Adrenal gland (tissue), 12 donors: ENCODE results near the gene EEF1E1. TPM values are rescaled to one million over a fixed set of nuclear protein-coding genes. Genes with fewer than 3 reads are reported as not detected.

Experiments used
- DNase-seq, 7 donors: peaks; one replicate each; pipeline ENCODE4 v3.0.0-alpha.2; 2019 to 2020
- H3K27ac ChIP-seq, 5 donors: fragments of 200-600 bp; sonication (generic) in 4 of 5; 1 replicate in 3 of 5; 2 replicates in 2 of 5; pipeline versions ENCODE4 v1.5.1 to v1.8.0; 2016 to 2020; ENCODE audit warnings: mild to moderate bottlenecking in 1 of 5
- H3K27me3 ChIP-seq: fragments of 200-600 bp; 2 replicates; pipeline ENCODE4 v1.8.0; 2021
- H3K36me3 ChIP-seq, 2 donors: fragments of 200-600 bp; replicated peaks in 1 of 2; 1 replicate in 1 of 2; 2 replicates in 1 of 2; pipeline versions ENCODE4 v1.5.1 to v1.8.0; 2018 to 2022
- H3K4me1 ChIP-seq, 2 donors: fragments of 200-600 bp; replicated peaks in 1 of 2; 1 replicate in 1 of 2; 2 replicates in 1 of 2; pipeline versions ENCODE4 v1.5.1 to v1.8.0; 2018 to 2021
- H3K4me3 ChIP-seq, 4 donors: fragments of 200-600 bp; sonication (generic) in 3 of 4; one replicate each; pipeline ENCODE4 v1.5.1; 2016 to 2018
- H3K9me3 ChIP-seq, 3 donors: fragments of 200-600 bp; sonication (generic) in 1 of 3; replicated peaks in 1 of 3; 1 replicate in 2 of 3; 2 replicates in 1 of 3; pipeline versions ENCODE4 v1.5.1 to v1.8.0; 2016 to 2021
- CTCF ChIP-seq, 6 experiments: fragments of 450-650 bp in 4 of 6; fragments of 200-600 bp in 2 of 6; sonication (generic) in 1 of 6; IDR thresholded peaks; 1 replicate in 5 of 6; 2 replicates in 1 of 6; pipeline versions ENCODE4 v1.5.1 to v1.8.0; 2016 to 2021; ENCODE audit warnings: antibody characterized with exemption in 6 of 6, mild to moderate bottlenecking in 2 of 6, moderate library complexity in 1 of 6
- POLR2A ChIP-seq, 2 donors: fragments of 450-650 bp; IDR thresholded peaks; one replicate each; pipeline ENCODE4 v1.6.1; 2017; ENCODE audit warnings: antibody characterized with exemption in 2 of 2, mild to moderate bottlenecking in 2 of 2, moderate library complexity in 1 of 2
- WGBS, 4 donors: extraction: QIAGEN DNeasy Blood & Tissue Kit in 2 of 4; methylation state at CpG; one replicate each; pipeline versions ENCODE4 v1.1.5 to v1.1.7; 2013 to 2017; 5-methylcytosine and 5-hydroxymethylcytosine counted together
- intact Hi-C, 2 donors: fragments of 100-400 bp; cut with DNase I; formaldehyde crosslinking; loops; one replicate each; pipeline versions ENCODE4 v1.14.1 to v1.15.0; 2022 to 2023
- polyA plus RNA-seq, 3 donors: library from polyadenylated mRNA; stranded (reverse); fragments of 200-250 nt in 2 of 3; fragments of 350-450 nt in 1 of 3; fragmentation: Illumina TruSeq in 1 of 3; extraction: RNeasy Lipid Tissue Mini Kit (QIAGEN cat#74804) in 1 of 3; gene quantifications; one replicate each; pipeline ENCODE4 v1.2.3, GENCODE V29; 2013 to 2014
- total RNA-seq, 9 donors: library from RNA; depleted of rRNA in 4 of 9; stranded (reverse); fragments of >200 nt in 4 of 9; fragments of 120-200 nt in 1 of 9; fragmentation: NEBNext Ultra II Directional in 1 of 9; extraction: Animal tissue kit (Norgen Biotek cat#: 25700) in 1 of 9; gene quantifications; one replicate each; pipeline versions ENCODE4 v1.1.0 to v1.2.4, GENCODE V29; 2013 to 2023
- donor health status: healthy with polysubstance abuse.
- donor health status: Bipolar disorder and iron deficiency.
- donor health status: DM: yes; HTN: yes; CAD: no.
- donor health status: DM: no; HTN: no; CAD: no.
- donor health status: DM: no; HTN: no; CAD: no.
- donor health status: DM: yes; HTN: yes; CAD: no.

Gene EEF1E1
- total and polyA plus RNA-seq, 12 donors, result 18.1 to 95.8 (median 31.8) TPM

DNA sequence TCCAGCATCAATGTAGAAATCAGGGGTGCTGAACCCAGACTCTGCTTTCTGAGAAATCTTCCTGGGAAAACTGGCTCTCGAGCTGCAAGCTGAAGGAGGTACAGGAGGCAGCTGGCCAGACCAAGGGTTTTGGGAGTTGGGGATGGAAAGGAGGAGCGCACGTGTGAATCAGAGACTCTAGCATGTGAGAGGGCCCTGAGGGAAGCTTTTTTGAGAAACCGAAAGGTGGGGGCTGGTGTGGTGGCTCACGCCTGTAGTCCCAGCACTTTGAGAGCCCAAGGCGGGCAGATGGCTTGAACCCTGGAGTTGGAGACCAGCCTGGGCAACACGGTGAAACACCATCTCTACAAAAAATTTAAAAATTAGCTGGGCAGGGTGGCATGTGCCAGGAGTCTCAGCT is 37.1 kb upstream of the EEF1E1 start:
- H3K9me3 ChIP-seq, result no peaks in the 10 kb centered on the region
- no peaks in the 10 kb centered on the region for H3K4me1 ChIP-seq
- H3K4me3 ChIP-seq, result no peak overlapping the region
- intact Hi-C loops, result loop anchor here in 1 of 2 donors (5.0 kb wide), 1 partner anchor 83 kb away; no protein-coding TSS in a partner anchor
- H3K36me3 ChIP-seq, result no peaks in the 10 kb centered on the region
- WGBS, 4 donors, result 82 to 91% (median 86%) methylated on average over 6 to 7 of the region's 7 CpGs
- no peaks in the 10 kb centered on the region for H3K27me3 ChIP-seq
- no peak for DNase-seq
- no peak overlapping the region for H3K27ac ChIP-seq
- TF ChIP-seq POLR2A (IDR thresholded peaks at IDR 0.05) (no peak), CTCF (IDR thresholded peaks at IDR 0.05) (no peak)

DNA sequence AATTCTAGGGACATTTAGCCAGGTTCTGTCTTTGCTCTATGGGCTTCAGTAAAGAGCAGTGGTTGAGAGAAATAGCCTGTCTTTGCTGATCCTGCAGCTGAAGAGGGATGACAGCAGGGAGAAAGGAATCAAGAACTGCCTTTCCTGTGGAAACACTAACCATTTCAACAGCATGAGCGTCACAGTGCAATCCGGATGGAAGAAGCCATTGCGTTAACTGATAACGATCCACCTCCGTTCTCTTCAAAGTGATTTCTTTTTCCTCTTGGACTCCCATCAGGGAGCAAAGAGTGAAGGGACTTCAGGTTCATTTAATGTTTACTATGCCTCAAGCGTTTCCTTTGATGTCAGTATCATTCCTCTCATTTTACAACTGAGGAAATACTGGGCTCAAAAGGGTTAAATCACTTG is 35.2 kb upstream of the EEF1E1 start:
- no peak for TF ChIP-seq CTCF (IDR thresholded peaks at IDR 0.05)
- TF ChIP-seq POLR2A (IDR thresholded peaks at IDR 0.05), result no peak
- H3K4me1 ChIP-seq, result no peaks in the 10 kb centered on the region
- intact Hi-C loops, result loop anchor here in 1 of 2 donors (5.0 kb wide), 1 partner anchor 85 kb away; no protein-coding TSS in a partner anchor

DNA sequence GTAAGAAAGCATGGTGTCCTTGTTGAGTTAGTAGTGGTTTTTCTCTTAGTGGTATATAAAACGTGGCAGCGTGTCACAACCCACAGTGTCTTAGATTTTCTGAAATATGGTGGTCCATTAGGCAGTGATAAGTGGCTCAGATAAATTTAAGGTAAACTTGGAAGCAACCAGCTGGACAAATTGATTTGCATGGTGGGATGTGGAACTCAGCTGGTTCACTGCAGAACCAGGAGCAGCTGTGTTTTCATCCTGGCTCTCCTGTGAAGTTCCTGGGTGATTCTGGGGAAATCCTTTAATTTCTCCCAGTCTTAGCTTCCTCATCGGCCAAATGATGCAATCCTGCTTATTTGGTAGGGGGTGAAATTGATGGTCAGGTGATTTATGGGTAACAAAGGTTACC is 32.9 kb upstream of the EEF1E1 start:
- no peak overlapping the region for H3K4me3 ChIP-seq
- DNase-seq, result no peak
- H3K4me1 ChIP-seq, result no peaks in the 10 kb centered on the region
- H3K27ac ChIP-seq, result no peak overlapping the region
- intact Hi-C loops, result loop anchor here in 1 of 2 donors (5.0 kb wide), 1 partner anchor 87 kb away; no protein-coding TSS in a partner anchor
- no peaks in the 10 kb centered on the region for H3K9me3 ChIP-seq
- TF ChIP-seq POLR2A (IDR thresholded peaks at IDR 0.05), result no peak
- TF ChIP-seq CTCF (IDR thresholded peaks at IDR 0.05), result no peak
- WGBS, 4 donors, result 74 to 87% (median 78%) methylated on average over 3 of the region's 3 CpGs
- no peaks in the 10 kb centered on the region for H3K36me3 ChIP-seq
- H3K27me3 ChIP-seq, result no peaks in the 10 kb centered on the region

More for the DNA sequence above, 35.2 kb upstream of the EEF1E1 start:
- Histone ChIP-seq H3K36me3 (no peaks in the 10 kb centered on the region), H3K27ac (no peak overlapping the region), H3K4me3 (no peak overlapping the region), H3K27me3 (no peaks in the 10 kb centered on the region), H3K9me3 (no peaks in the 10 kb centered on the region)
- no peak for DNase-seq
- WGBS, 4 donors, result 54 to 59% (median 56%) methylated on average over 6 of the region's 6 CpGs

- 57 to 73% (median 64%) methylated on average over 6 of the region's 6 CpGs for WGBS, 4 donors
- TF ChIP-seq CTCF (IDR thresholded peaks at IDR 0.05) (no peak), POLR2A (IDR thresholded peaks at IDR 0.05) (no peak)
- intact Hi-C loops, result loop anchor here in 1 of 2 donors (5.0 kb wide), 1 partner anchor 90 kb away; no protein-coding TSS in a partner anchor
Measured at GRCh38 chr6:8132130-8132529, 29.8 kb upstream of the EEF1E1 start.

More at GRCh38 chr6:8132130-8132529, 29.8 kb upstream of the EEF1E1 start:
- no peak for DNase-seq
- H3K27me3 ChIP-seq, result no peaks in the 10 kb centered on the region
- no peak overlapping the region for H3K4me3 ChIP-seq
- no peaks in the 10 kb centered on the region for H3K4me1 ChIP-seq
- H3K9me3 ChIP-seq, result no peaks in the 10 kb centered on the region
- H3K27ac ChIP-seq, result no peak overlapping the region
- no peaks in the 10 kb centered on the region for H3K36me3 ChIP-seq
